HTR-8/SVneo (cell line): ENCODE data around the gene SYNE4.
"Not testable (repeated sequence)": the region's sequence is repeated elsewhere in the genome, so short reads cannot be mapped to it uniquely, and the experiment has no call there.

Experiments
- DNase-seq: peaks from one replicate; pipeline ENCODE4 v3.0.0; 2011; ENCODE audit warnings: low spot score, mixed read lengths; ENCODE audit not compliant: insufficient read length
- FAIRE-seq: peaks from 2 replicates; lab custom pipeline; 2011; peaks lifted over from hg19 to GRCh38; lab: Jason Lieb, UNC

The SYNE4 gene

GRCh38 chr19:36008336-36008978 is at the start of gene SYNE4:
Gene SYNE4, minus strand, starts transcription at chr19:36008813. Its CDS starts 132 bp downstream, at chr19:36008681.
- DNase-seq = no peak
- FAIRE-seq = no peak

GRCh38 chr19:36054733-36055686 is 46.4 kb upstream of the SYNE4 start, which contains the start of gene WDR62:
Gene WDR62, plus strand, starts transcription at chr19:36054897. Its CDS starts 75 bp downstream, at chr19:36054972.
- DNase-seq (peak; percentile 95), FAIRE-seq (peak; percentile 38)

DNA sequence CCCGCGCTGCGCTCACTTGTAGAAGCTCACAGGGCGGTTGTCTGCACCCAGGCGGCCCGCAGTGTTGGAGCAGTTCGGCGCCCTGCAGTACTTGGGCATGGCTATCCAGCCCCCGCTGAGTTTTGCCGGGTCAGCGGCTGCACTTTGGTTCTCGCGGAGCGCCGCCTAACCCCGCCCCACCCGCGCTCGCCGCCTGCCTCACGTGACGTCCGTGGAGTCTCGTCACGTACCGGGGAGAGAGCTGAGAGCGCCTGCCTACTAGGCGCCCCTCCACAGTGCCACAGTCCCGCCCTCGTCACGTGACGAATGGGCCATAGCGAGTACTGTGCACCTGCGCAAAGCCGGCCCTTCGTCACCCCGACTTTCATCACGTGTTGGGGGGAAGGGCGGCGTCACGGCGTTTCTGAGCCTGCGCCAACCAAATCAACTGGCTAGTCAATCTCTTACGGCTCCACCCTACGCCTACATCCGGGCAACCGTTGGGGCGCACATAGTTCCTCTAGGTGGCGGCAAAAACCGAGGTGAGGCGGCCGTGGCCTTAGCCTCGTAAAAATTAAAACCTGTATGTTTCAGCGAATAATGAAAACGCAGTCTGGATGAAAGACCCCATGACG is 45.6 kb upstream of the SYNE4 start, which contains the start of gene THAP8:
Gene THAP8, minus strand, starts transcription at position 167 of the 614 bp plus-strand sequence. Its CDS starts 68 bp downstream, at position 99.
- FAIRE-seq (peak; percentile 98), DNase-seq (peak; percentile 99)

DNA sequence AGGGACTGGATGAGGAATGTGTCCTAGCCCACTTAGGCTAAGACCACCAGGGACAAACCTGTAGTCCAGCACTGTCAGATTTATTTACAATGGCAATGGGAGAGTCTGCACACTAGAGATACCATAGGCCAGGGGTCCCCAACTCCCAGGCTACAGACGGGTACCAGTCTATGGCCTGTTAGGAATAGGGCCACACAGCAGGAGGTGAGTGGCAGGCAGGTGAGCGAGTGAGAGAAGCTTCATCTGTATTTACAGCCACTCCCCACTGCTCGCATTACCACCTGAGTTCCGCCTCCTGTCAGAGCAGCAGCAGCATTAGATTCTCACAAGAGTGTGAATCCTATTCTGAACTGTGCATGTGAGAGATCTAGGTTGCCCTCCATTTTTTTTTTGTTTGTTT is 43.0 kb upstream of the SYNE4 start:
- FAIRE-seq = no peak
- no peak for DNase-seq

DNA sequence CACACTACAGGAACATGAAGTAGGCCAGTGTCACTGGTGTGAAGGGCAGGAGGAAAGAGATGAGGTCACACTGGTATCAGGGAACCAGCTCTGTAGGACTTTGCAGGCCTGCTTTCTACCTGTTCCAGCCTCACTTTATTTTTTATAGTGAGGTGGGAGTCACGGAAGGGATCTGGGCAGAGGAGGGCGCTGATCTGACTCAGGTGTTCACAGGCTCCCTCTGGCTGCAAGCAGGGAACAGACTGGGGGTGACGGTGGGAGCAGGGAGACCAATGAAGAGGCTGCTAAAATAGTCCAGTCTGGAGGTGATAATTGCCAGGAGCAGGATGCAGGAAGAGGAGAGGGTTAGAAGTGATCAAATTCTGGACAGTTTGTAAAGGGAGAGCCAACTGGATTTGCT is 42.6 kb upstream of the SYNE4 start:
- DNase-seq (no peak), FAIRE-seq (no peak)

- DNase-seq = no peak
- FAIRE-seq = no peak
Measured at GRCh38 chr19:36049080-36049698, 40.6 kb upstream of the SYNE4 start.

- no peak for DNase-seq
- FAIRE-seq = no peak
Measured at GRCh38 chr19:36047835-36048234, 39.2 kb upstream of the SYNE4 start.

- no peak for DNase-seq
- FAIRE-seq = no peak
Measured at GRCh38 chr19:36046443-36047050, 37.9 kb upstream of the SYNE4 start.

- FAIRE-seq (no peak), DNase-seq (no peak)
Measured at GRCh38 chr19:36043952-36044351, 35.3 kb upstream of the SYNE4 start.

DNA sequence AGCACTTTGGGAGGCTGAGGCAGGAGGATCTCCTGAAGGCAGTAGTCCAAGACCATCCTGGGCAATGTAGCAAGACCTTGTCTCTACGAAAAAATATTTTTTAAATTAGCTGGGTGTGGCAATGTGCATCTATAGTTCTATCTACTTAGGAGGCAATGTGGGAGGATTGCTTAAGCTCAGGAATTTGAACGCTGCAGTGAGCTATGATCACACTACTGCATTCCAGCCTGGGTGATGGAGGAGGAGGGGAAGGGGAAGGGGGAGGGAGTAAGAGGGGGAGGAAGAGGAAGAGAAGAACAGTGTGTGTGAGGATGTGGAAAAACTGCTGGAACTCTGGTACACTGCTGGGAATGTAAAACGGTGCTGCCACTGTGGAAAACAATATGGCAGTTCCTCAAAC is 33.2 kb upstream of the SYNE4 start:
- peak; percentile 85 for FAIRE-seq
- peak; percentile 30 for DNase-seq

DNA sequence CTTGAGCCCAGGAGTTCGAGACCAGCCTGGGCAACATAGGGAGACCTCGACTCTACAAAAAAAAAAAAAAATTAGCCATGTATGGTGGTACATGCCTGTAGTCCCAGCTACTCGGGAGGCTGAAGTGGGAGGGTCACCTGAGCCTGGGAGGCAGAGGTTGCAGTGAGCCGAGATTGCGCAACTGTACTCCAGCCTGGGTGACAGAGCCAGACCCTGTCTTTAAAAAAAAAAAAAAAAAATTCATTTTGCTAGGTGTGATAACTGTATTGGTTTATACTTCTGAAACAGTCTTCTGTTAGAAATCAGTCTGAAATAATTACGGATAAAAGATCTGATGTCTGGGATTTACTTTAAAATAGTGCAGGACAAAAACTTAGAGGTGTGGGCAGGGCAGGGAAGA is 32.5 kb upstream of the SYNE4 start:
- not testable (repeated sequence) for FAIRE-seq, DNase-seq

DNA sequence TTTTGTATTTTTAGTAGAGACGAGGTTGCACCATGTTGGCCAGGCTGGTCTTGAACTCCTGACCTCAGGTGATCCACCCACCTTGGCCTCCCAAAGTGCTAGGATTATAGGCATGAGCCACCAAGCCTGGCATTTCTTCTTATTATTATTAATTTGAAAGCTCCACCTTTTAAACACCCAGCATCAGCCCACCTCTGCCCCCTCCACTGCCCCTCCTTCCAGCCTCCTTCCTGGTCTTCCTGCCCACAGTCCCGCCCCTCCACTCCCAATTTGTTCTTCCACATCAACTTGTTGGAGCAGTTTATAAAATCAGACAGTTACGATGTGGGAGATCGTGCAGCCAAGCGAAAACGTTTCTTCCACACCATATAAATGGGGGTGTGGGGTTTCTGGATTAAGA is 31.9 kb upstream of the SYNE4 start:
- DNase-seq (no peak), FAIRE-seq (no peak)

GRCh38 chr19:36032251-36033104 is 23.9 kb upstream of the SYNE4 start, which contains the start of gene CLIP3:
Gene CLIP3, minus strand, starts transcription at chr19:36032873. Its CDS starts 516 bp downstream, at chr19:36032357.
- FAIRE-seq = peak; percentile 86
- peak; percentile 96 for DNase-seq

GRCh38 chr19:36031308-36031707 is 22.7 kb upstream of the SYNE4 start:
- FAIRE-seq = no peak
- no peak for DNase-seq

DNA sequence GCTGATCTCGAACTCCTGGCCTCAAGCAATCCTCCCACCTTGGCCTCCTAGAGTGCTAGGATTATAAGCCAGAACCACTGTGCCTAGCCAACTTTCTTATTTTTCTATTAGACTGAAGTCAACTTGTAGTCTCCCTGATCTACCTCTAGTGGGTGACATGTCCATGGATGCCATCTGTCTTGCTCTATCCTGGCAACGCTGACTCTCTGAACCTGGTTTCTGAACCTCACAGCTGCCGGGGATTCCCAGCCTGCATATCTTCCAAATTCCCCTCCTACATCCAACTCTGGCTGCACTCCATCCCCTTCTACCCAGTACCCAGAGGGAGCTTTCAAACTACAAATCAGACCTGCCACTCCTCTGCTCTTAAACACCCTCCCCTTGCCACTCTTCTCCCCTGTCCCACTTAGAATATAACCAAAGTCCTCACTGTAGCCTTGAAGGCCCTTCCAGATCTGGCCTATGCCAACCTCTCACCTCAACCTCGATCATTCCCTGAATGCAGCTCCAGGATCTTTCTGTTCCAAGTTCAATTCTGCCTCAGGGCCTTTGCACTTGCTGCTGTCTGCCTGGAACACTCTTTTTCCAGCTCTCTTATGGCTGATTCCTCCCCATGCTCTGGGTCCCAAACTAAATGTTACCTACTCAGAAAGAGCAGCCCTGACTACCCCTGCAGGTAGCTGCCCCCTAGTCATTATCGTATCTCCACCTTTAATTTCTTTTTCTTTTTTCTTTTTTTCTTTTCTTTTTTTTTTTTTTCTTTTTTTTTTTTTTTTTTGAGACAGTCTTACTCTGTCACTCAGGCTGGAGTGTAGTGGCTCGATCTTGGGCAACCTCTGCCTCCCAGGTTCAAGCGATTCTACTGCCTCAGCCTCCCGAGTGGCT is 21.9 kb upstream of the SYNE4 start:
- FAIRE-seq (no peak), DNase-seq (no peak)

DNA sequence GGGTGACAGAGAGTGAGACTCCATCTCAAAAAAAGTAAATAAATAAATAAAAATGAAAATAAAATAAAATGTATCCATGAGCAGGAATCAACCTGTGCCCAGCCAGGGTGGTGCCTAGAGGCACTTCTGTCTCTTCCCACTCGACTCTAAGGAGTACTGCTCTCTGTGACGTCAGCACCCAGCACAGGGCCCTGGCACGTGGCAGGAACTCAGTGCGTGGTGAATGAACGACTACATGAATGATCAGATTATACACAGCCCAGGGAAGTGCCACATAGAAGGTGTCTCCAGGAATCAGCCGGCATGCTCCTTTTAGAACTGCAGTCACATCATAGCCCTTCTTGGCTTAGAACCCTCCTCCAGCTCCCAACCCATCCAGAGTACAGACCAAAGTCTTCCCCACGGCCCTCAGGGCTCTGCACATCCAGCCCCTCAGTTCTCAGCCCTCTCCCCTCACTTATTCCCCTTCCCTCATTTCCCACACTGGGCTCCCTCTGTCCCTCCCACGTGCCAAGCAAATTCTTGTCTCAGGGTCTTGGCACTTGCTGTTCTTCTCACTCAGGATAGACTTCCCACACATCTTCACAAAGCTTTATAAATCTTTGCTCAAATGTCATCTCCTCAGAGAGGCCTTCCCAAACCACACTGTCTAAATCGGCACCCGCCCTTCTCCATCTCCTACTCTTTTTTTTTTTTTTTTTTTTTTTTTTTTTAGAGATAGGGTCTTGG is 19.9 kb upstream of the SYNE4 start:
- no peak for FAIRE-seq

GRCh38 chr19:36027696-36028095 is 19.1 kb upstream of the SYNE4 start:
- FAIRE-seq = no peak
- no peak for DNase-seq

More for the DNA sequence above, 19.9 kb upstream of the SYNE4 start:
- no peak for DNase-seq
